Activated CD4-positive, alpha-beta T cell treated with anti-CD3 and anti-CD28 coated beads, Interleukin-2, Interleukin-4, amounts not matched to agents 100 ng/mL and 50 ng/mL, durations not matched to agents 16 hours and 8 hours (primary cell): Measurements from ENCODE around the gene KDM5D.

Source experiments
- DNase-seq: peaks from one replicate; pipeline ENCODE4 v3.0.0-alpha.2; 2020; ENCODE audit warnings: low spot score

KDM5D gene

GRCh38 chrY:19744381-19745378 lies at the start of gene KDM5D:
Gene KDM5D (minus strand): TSS chrY:19744726. CDS start chrY:19744534, 192 bp downstream.
- DNase-seq: no peak

GRCh38 chrY:19768375-19768774 lies 23.8 kb upstream of the KDM5D start:
- no peak for DNase-seq

DNA sequence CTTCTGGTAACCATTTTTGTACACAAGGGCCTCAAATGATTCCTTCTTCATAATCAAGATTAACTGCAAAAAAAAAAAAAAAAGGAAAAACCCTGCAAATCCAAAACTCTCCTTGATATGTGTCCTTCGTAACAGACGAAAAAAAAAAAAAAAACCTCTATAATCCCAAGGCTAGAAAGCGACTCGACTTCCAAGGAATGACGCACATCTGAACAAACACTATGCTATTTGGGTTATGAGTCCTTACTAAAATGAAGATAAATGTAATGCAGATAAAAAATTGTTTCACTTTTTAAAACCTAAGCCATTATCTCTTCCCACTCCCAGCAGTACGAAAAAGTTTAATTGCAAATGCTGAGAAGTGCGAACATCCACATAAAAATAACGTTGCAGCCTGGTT lies 1.2 kb downstream of the KDM5D start:
- no peak for DNase-seq

DNA sequence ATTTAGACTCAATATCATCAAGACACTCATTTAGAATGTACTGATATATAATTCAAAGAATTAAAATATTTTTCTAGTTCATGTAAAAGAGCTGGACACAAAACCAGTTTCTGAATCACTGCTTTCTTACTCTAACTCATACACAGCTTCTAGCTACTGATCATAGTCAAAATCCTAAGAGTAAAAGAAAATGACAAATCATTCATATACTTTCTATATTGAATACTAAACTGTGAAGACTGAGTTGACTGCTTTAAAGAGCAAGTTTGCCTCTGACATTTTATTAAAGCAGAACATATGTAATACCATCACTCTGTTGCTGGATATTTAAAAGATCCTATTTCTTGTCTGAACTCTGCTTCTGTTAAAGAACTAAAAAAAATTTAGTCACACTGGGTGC lies 2.4 kb downstream of the KDM5D start:
- DNase-seq: no peak

DNA sequence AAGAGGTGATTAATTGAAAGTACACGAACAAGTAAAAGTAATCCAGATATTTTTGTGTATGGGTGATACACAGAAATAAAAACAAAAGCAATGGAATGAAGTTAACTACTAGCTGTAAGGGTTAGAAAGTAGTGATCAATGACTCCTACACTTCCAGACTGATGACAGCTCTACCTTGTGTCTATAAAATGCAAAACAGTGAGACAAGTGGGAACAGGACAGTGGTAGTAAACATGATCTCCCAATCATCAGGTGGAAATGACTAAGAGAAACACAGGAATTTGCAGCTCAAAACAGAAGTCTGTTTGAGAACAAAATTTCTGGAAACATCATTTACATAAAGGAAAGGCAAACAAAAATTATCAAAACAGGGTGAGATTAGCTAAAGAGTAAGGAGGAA lies 10.1 kb downstream of the KDM5D start:
- no peak for DNase-seq

DNA sequence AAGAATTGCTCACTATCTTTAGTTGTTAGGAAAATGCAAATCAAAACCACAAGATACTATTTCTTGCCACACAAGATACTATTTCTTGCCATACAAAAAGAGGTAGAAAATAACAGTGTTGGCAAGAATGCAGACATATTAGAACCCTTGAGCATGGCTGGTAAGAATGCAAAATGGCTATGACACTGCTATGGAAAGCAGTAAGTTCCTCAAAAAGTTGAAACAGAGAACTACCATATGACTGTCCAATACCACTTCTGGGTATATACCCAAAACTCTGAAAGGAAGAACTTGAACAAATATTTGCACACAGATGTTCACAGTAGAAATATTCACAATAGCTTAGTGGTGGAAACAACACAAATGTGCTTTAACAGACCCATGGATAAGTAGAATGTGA lies 26.6 kb downstream of the KDM5D start:
- DNase-seq: no peak

DNA sequence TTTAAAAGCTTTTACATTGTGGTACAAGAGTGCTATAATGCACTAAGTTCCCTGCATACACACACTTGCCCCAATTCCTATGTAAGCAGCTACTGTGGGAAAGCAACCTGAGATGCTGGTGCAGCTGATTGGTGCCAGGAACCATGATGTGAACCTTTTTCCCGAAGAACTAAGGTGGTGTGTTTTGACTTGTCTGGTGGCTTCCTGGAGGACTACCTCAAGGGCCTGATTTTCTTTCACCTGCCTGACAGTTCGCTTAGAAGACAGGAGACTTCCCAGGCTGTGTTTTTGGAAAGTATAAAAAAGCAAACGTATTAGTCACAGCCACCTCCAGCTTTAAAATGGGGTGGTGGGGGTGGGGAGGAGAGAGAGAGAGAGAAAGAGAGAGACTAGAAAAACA lies 27.4 kb downstream of the KDM5D start:
- no peak for DNase-seq

- no peak for DNase-seq
Measured at GRCh38 chrY:19715226-19715625, 29.3 kb downstream of the KDM5D start.

DNA sequence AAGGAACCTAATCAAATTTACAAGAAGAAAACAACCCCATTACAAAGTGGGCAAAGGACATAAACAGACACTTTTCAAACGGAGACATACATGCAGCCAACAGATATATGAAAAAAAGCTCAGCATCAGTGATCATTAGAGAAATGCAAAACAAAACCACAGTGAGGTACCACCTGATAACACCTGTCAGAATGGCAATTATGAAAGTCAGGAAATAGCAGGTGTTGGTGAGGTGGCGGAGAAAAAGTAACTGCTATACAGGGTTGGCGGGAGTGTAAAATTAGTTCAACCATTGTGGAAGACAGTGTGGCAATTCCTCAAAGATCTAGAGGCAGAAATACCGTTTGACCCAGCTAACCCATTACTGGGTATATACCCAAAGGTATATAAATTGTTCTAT lies 31.1 kb downstream of the KDM5D start:
- DNase-seq: no peak

GRCh38 chrY:19706273-19706672 lies 38.3 kb downstream of the KDM5D start:
- no peak for DNase-seq

- no peak for DNase-seq
Measured at GRCh38 chrY:19698495-19698894, 46.0 kb downstream of the KDM5D start.

- no peak for DNase-seq
Measured at GRCh38 chrY:19680821-19681220, 63.7 kb downstream of the KDM5D start.
